HG03575 (cell line): ENCODE results near the gene TAS1R2.

Experiments used
- ATAC-seq: cut with Tn5 transposase; IDR thresholded peaks from one replicate; pipeline ENCODE4 v1.9.1; 2021; ENCODE audit not compliant: unreplicated experiment, insufficient number of reproducible peaks, low FRiP score; ENCODE audit errors: extremely low read depth

Gene TAS1R2

GRCh38 chr1:18809953-18810899 is 49.2 kb downstream of the TAS1R2 start:
- ATAC-seq: no peak

GRCh38 chr1:18808550-18808949 is 50.9 kb downstream of the TAS1R2 start:
- ATAC-seq: no peak

GRCh38 chr1:18807334-18808063 is 52.0 kb downstream of the TAS1R2 start:
- no peak for ATAC-seq

- ATAC-seq: no peak
Measured at GRCh38 chr1:18805925-18806849, 53.3 kb downstream of the TAS1R2 start.

- ATAC-seq: no peak
Measured at GRCh38 chr1:18805150-18805879, 54.1 kb downstream of the TAS1R2 start.

- ATAC-seq: no peak
Measured at GRCh38 chr1:18803851-18804250, 55.6 kb downstream of the TAS1R2 start.

- no peak for ATAC-seq
Measured at GRCh38 chr1:18803151-18803791, 56.2 kb downstream of the TAS1R2 start.

GRCh38 chr1:18802231-18802630 is 57.2 kb downstream of the TAS1R2 start:
- ATAC-seq: no peak

- ATAC-seq: no peak
Measured at GRCh38 chr1:18800258-18800657, 59.2 kb downstream of the TAS1R2 start.

- no peak for ATAC-seq
Measured at GRCh38 chr1:18799454-18799853, 60.0 kb downstream of the TAS1R2 start.

- no peak for ATAC-seq
Measured at GRCh38 chr1:18798946-18799345, 60.5 kb downstream of the TAS1R2 start.

GRCh38 chr1:18798533-18798932 is 60.9 kb downstream of the TAS1R2 start:
- no peak for ATAC-seq

- no peak for ATAC-seq
Measured at GRCh38 chr1:18796950-18797349, 62.5 kb downstream of the TAS1R2 start.

- no peak for ATAC-seq
Measured at GRCh38 chr1:18795002-18795689, 64.3 kb downstream of the TAS1R2 start.

GRCh38 chr1:18794561-18794960 is 64.9 kb downstream of the TAS1R2 start:
- ATAC-seq: no peak

GRCh38 chr1:18794051-18794450 is 65.4 kb downstream of the TAS1R2 start:
- no peak for ATAC-seq

- ATAC-seq: no peak
Measured at GRCh38 chr1:18793164-18793563, 66.3 kb downstream of the TAS1R2 start.

- no peak for ATAC-seq
Measured at GRCh38 chr1:18792747-18793146, 66.7 kb downstream of the TAS1R2 start.
